LNCaP clone FGC (cell line): Measurements from ENCODE around the gene SLIT1.

Experiments used
- DNase-seq: peaks from one replicate; pipeline ENCODE4 v3.0.0-alpha.2; 2011; ENCODE audit warnings: low read depth
- H3K4me3 ChIP-seq: 2 replicates; pipeline ENCODE4 v1.5.1; 2011; ENCODE audit warnings: mild to moderate bottlenecking, low read depth, low read length, control low read depth
- CTCF ChIP-seq: IDR thresholded peaks from 2 replicates; pipeline ENCODE4 v1.5.1; 2012; ENCODE audit warnings: mild to moderate bottlenecking; ENCODE audit not compliant: control insufficient read depth, insufficient read depth; ENCODE audit errors: extremely low read depth

Gene SLIT1

GRCh38 chr10:97139651-97140048 lies 46.1 kb downstream of the SLIT1 start:
- DNase-seq, result no peak
- TF ChIP-seq CTCF, result no peak
- H3K4me3 ChIP-seq, result no peak overlapping the region

GRCh38 chr10:97138846-97139245 lies 46.9 kb downstream of the SLIT1 start:
- DNase-seq, result no peak
- no peak overlapping the region for H3K4me3 ChIP-seq
- TF ChIP-seq CTCF, result no peak

GRCh38 chr10:97138174-97138573 lies 47.6 kb downstream of the SLIT1 start:
- no peak overlapping the region for H3K4me3 ChIP-seq
- peak; percentile 70 for TF ChIP-seq CTCF
- DNase-seq, result no peak

- no peak for TF ChIP-seq CTCF
- DNase-seq, result no peak
- H3K4me3 ChIP-seq, result no peak overlapping the region
These were observed 49.0 kb downstream of the SLIT1 start for GRCh38 chr10:97136756-97137155.

- TF ChIP-seq CTCF, result no peak
- DNase-seq, result no peak
These were observed 50.3 kb downstream of the SLIT1 start for GRCh38 chr10:97135464-97135863.

GRCh38 chr10:97134983-97135382 lies 50.8 kb downstream of the SLIT1 start:
- TF ChIP-seq CTCF, result no peak
- H3K4me3 ChIP-seq, result no peak overlapping the region
- no peak for DNase-seq

More at GRCh38 chr10:97135464-97135863, 50.3 kb downstream of the SLIT1 start:
- no peak overlapping the region for H3K4me3 ChIP-seq

GRCh38 chr10:97134110-97134509 lies 51.6 kb downstream of the SLIT1 start:
- no peak for DNase-seq
- TF ChIP-seq CTCF, result no peak
- no peak overlapping the region for H3K4me3 ChIP-seq
